Measurements from ENCODE around the gene COG2.

DNA sequence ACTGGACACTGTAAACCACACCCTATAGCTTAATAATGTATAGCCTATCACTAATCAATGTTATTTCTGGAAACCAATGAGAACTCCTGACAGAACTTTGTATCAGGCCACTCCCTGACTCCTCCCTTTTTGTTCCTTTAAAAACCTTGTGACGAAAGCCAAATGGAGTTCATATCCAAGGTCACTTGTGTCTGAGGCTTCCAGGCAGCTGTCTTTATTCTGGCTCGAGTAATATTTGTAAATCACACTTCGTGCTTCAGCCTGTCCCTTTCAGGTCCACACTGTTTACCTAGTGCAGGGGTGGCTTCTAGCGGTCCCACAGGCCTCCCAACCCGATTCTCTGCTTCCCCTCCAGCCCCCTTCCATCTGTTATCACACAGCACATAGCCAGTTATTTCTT, 88.7 kb downstream of the COG2 start:
- TF ChIP-seq, protein P1, sequence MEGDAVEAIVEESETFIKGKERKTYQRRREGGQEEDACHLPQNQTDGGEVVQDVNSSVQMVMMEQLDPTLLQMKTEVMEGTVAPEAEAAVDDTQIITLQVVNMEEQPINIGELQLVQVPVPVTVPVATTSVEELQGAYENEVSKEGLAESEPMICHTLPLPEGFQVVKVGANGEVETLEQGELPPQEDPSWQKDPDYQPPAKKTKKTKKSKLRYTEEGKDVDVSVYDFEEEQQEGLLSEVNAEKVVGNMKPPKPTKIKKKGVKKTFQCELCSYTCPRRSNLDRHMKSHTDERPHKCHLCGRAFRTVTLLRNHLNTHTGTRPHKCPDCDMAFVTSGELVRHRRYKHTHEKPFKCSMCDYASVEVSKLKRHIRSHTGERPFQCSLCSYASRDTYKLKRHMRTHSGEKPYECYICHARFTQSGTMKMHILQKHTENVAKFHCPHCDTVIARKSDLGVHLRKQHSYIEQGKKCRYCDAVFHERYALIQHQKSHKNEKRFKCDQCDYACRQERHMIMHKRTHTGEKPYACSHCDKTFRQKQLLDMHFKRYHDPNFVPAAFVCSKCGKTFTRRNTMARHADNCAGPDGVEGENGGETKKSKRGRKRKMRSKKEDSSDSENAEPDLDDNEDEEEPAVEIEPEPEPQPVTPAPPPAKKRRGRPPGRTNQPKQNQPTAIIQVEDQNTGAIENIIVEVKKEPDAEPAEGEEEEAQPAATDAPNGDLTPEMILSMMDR (IDR thresholded peaks at IDR 0.05 in 4 of 5, conservative IDR thresholded peaks at IDR 0.05 in 1 of 5) = no peak
- no peak for TF ChIP-seq POLR2A (IDR thresholded peaks at IDR 0.05)

Data from gastrocnemius medialis (tissue), 4 donors.